NT2/D1 (cell line): ENCODE measurements around the gene OCSTAMP.

Experiments
- DNase-seq: peaks from one replicate; pipeline ENCODE4 v3.0.0-alpha.2; 2011; ENCODE audit warnings: low read depth, low spot score
- H3K27me3 ChIP-seq: 2 replicates; pipeline ENCODE4 v1.6.0; 2011; ENCODE audit warnings: mild to moderate bottlenecking; ENCODE audit not compliant: insufficient read length, insufficient read depth
- H3K36me3 ChIP-seq: 2 replicates; pipeline ENCODE4 v1.6.1; 2011; ENCODE audit warnings: mild to moderate bottlenecking, low read length, mixed read lengths; ENCODE audit not compliant: insufficient read depth, insufficient read length
- H3K4me1 ChIP-seq: 2 replicates; pipeline ENCODE4 v1.5.1; 2011; ENCODE audit not compliant: insufficient read depth, insufficient read length
- H3K4me3 ChIP-seq: 2 replicates; pipeline ENCODE4 v1.5.1; 2011; ENCODE audit warnings: low read depth; ENCODE audit not compliant: insufficient read length
- H3K9ac ChIP-seq: 2 replicates; pipeline ENCODE4 v1.6.0; 2011; ENCODE audit warnings: low read depth; ENCODE audit not compliant: insufficient read length
- H3K9me3 ChIP-seq: 2 replicates; pipeline ENCODE4 v1.5.1; 2011; ENCODE audit warnings: mild to moderate bottlenecking, low read length; ENCODE audit not compliant: insufficient read depth
- SUZ12 ChIP-seq: IDR thresholded peaks from 2 replicates; pipeline ENCODE4 v1.6.1; 2011; ENCODE audit not compliant: insufficient read length, insufficient read depth; ENCODE audit errors: extremely low read depth
- YY1 ChIP-seq: IDR thresholded peaks from 2 replicates; pipeline ENCODE4 v1.6.1; 2011; ENCODE audit not compliant: insufficient read length, insufficient read depth
- ZNF274 ChIP-seq: IDR thresholded peaks from 2 replicates; pipeline ENCODE4 v1.6.1; 2011; ENCODE audit warnings: mild to moderate bottlenecking, low read depth, low read length

OCSTAMP gene

GRCh38 chr20:46550461-46550860, at the start of gene OCSTAMP:
TSS of gene OCSTAMP (minus strand) at chr20:46550654. CDS start at chr20:46550560, 94 bp downstream.
- DNase-seq = no peak
- H3K36me3 ChIP-seq = no peaks in the 10 kb centered on the region
- H3K4me1 ChIP-seq = peaks cover 17% of the 10 kb centered on the region
- H3K4me3 ChIP-seq = no peak within 1 kb of the TSS
- no peak for TF ChIP-seq YY1
- TF ChIP-seq ZNF274 = no peak
- no peak for TF ChIP-seq SUZ12
- H3K9me3 ChIP-seq = no peaks in the 10 kb centered on the region
- H3K27me3 ChIP-seq = no peaks in the 10 kb centered on the region
- no peak within 1 kb of the TSS for H3K9ac ChIP-seq

- Histone ChIP-seq H3K9ac (no peak overlapping the region), H3K4me3 (no peak overlapping the region), H3K36me3 (no peaks in the 10 kb centered on the region), H3K9me3 (no peaks in the 10 kb centered on the region), H3K27me3 (no peaks in the 10 kb centered on the region), H3K4me1 (no peaks in the 10 kb centered on the region)
- no peak for DNase-seq
- TF ChIP-seq YY1 = no peak
Observed at GRCh38 chr20:46599227-46599987, 49.0 kb upstream of the OCSTAMP start.

GRCh38 chr20:46595933-46596332, 45.5 kb upstream of the OCSTAMP start:
- Histone ChIP-seq H3K9ac (no peak overlapping the region), H3K4me1 (no peaks in the 10 kb centered on the region)

GRCh38 chr20:46594725-46595124, 44.3 kb upstream of the OCSTAMP start:
- Histone ChIP-seq H3K36me3 (no peaks in the 10 kb centered on the region), H3K4me3 (no peak overlapping the region), H3K4me1 (no peaks in the 10 kb centered on the region), H3K9me3 (0 out of 2 replicates have a peak, but pooled peaks cover 6% of the 10 kb centered on the region), H3K27me3 (no peaks in the 10 kb centered on the region), H3K9ac (no peak overlapping the region)
- DNase-seq = no peak
- TF ChIP-seq YY1 = no peak
- no peak for TF ChIP-seq SUZ12
- TF ChIP-seq ZNF274 = no peak

More at GRCh38 chr20:46595933-46596332, 45.5 kb upstream of the OCSTAMP start:
- DNase-seq = no peak
- H3K36me3 ChIP-seq = no peaks in the 10 kb centered on the region
- no peaks in the 10 kb centered on the region for H3K9me3 ChIP-seq
- no peaks in the 10 kb centered on the region for H3K27me3 ChIP-seq
- H3K4me3 ChIP-seq = no peak overlapping the region
- TF ChIP-seq SUZ12 (no peak), YY1 (no peak), ZNF274 (no peak)

GRCh38 chr20:46592580-46593362, 42.3 kb upstream of the OCSTAMP start:
- peaks cover 17% of the 10 kb centered on the region; the same call in 1 of the 2 replicates for H3K9me3 ChIP-seq
- no peaks in the 10 kb centered on the region for H3K27me3 ChIP-seq
- H3K4me3 ChIP-seq = no peak overlapping the region
- no peaks in the 10 kb centered on the region for H3K36me3 ChIP-seq
- DNase-seq = no peak
- H3K4me1 ChIP-seq = peaks cover 4% of the 10 kb centered on the region
- no peak overlapping the region for H3K9ac ChIP-seq
- TF ChIP-seq SUZ12 (no peak), YY1 (no peak), ZNF274 (no peak)

- peaks cover 17% of the 10 kb centered on the region; the same call in 1 of the 2 replicates for H3K9me3 ChIP-seq
- no peak for DNase-seq
- H3K27me3 ChIP-seq = no peaks in the 10 kb centered on the region
- H3K36me3 ChIP-seq = no peaks in the 10 kb centered on the region
- TF ChIP-seq YY1 (no peak), SUZ12 (no peak), ZNF274 (no peak)
- H3K9ac ChIP-seq = no peak overlapping the region
- peaks cover 4% of the 10 kb centered on the region for H3K4me1 ChIP-seq
- no peak overlapping the region for H3K4me3 ChIP-seq
Observed at GRCh38 chr20:46590443-46590842, 40.0 kb upstream of the OCSTAMP start.
